ENCODE results near the gene HMCN1. TPM values are rescaled to one million over a fixed set of nuclear protein-coding genes. Genes with fewer than 3 reads are reported as not detected.

Gene HMCN1
- total and polyA plus RNA-seq, 11 donors: 2.1 to 14.1 (median 5.6) TPM

DNA sequence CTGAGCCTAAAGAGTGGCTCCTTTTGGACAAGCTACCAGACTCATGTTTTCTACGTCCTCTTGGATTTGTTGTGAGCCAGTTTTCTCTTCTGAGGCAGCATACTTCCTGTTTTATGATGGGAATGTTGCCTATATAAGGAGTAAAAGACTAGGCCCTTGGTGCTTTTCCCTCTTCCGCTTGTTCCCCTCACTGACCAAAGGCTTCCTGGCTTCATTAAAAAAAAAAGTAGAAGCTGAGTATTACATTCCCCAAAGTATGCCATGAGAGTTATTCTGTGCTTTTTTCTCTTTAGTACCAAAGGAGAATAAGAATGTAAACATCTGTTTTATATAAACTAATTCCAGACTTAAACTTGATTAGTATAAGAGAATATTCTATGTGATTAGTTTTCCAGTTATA lies 6.5 kb upstream of the HMCN1 start:
- Histone ChIP-seq H3K4me3 (no peak overlapping the region), H3K27ac (no peak overlapping the region), H3K4me1 (no peaks in the 10 kb centered on the region), H3K27me3 (no peaks in the 10 kb centered on the region), H3K9me3 (peaks cover 0 to 23% (median 3%) of the 10 kb centered on the region in 12 donors), H3K36me3 (no peaks in the 10 kb centered on the region)
- DNase-seq: no peak
- ATAC-seq: no peak
- no peak for TF ChIP-seq POLR2A (IDR thresholded peaks at IDR 0.05)
- TF ChIP-seq, protein P1, sequence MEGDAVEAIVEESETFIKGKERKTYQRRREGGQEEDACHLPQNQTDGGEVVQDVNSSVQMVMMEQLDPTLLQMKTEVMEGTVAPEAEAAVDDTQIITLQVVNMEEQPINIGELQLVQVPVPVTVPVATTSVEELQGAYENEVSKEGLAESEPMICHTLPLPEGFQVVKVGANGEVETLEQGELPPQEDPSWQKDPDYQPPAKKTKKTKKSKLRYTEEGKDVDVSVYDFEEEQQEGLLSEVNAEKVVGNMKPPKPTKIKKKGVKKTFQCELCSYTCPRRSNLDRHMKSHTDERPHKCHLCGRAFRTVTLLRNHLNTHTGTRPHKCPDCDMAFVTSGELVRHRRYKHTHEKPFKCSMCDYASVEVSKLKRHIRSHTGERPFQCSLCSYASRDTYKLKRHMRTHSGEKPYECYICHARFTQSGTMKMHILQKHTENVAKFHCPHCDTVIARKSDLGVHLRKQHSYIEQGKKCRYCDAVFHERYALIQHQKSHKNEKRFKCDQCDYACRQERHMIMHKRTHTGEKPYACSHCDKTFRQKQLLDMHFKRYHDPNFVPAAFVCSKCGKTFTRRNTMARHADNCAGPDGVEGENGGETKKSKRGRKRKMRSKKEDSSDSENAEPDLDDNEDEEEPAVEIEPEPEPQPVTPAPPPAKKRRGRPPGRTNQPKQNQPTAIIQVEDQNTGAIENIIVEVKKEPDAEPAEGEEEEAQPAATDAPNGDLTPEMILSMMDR (IDR thresholded peaks at IDR 0.05): no peak
- WGBS, 4 donors: 76 to 86% (median 79%) methylated on average over 2 of the region's 2 CpGs
- intact Hi-C loops (cut with DNase I): no loop called here

DNA sequence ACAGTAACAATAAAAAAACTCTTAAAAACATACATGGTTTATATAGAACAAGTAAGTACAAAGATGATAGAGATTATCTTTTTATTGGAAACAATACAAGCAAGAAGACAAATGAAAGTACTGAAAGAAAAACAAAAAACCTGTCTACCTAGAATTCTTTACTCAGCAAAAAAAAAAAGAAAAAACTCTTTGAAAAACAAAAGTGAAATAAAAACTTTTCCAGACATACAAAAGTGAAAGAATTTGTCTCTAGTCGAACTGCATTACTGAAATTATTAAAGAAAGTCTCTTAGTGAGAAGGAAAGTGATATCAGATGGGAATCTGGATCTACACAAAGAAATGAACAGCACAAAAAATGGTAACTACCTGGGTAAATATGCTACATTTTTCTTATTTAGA lies 2.7 kb upstream of the HMCN1 start:
- ATAC-seq: no peak
- no peaks in the 10 kb centered on the region for H3K36me3 ChIP-seq
- intact Hi-C loops (cut with DNase I): loop anchor here in 2 of 10 donors (10.0 kb wide), 2 partner anchors 73 to 363 kb away; no protein-coding TSS in a partner anchor
- peaks cover 0 to 18% (median 0%) of the 10 kb centered on the region in 12 donors for H3K4me1 ChIP-seq
- WGBS, 4 donors: 61 to 75% (median 66%) methylated on average over 1 of the region's 1 CpG
- H3K27ac ChIP-seq: no peak overlapping the region
- H3K4me3 ChIP-seq: no peak overlapping the region
- TF ChIP-seq, protein P1 (IDR thresholded peaks at IDR 0.05): no peak
- TF ChIP-seq POLR2A (IDR thresholded peaks at IDR 0.05): no peak
- no peak for DNase-seq
- H3K27me3 ChIP-seq: peaks cover 0 to 19% (median 0%) of the 10 kb centered on the region in 9 donors
- H3K9me3 ChIP-seq: peaks cover 0 to 23% (median 3%) of the 10 kb centered on the region in 12 donors

GRCh38 chr1:185732951-185733350 lies 1.2 kb upstream of the HMCN1 start:
- no peak for TF ChIP-seq POLR2A (IDR thresholded peaks at IDR 0.05)
- TF ChIP-seq, protein P1 (IDR thresholded peaks at IDR 0.05): no peak
- Histone ChIP-seq H3K9me3 (peaks cover 0 to 23% (median 3%) of the 10 kb centered on the region in 12 donors), H3K4me1 (peaks cover 0 to 18% (median 0%) of the 10 kb centered on the region in 12 donors), H3K27ac (no peak overlapping the region), H3K27me3 (peaks cover 0 to 25% (median 0%) of the 10 kb centered on the region in 9 donors), H3K4me3 (no peak overlapping the region), H3K36me3 (no peaks in the 10 kb centered on the region)
- DNase-seq (no peak), ATAC-seq (no peak)
- WGBS, 4 donors: 79 to 90% (median 85%) methylated on average over 5 of the region's 5 CpGs
- intact Hi-C loops (cut with DNase I): loop anchor here in 2 of 10 donors (10.0 kb wide), 2 partner anchors 72 to 362 kb away; no protein-coding TSS in a partner anchor

DNA sequence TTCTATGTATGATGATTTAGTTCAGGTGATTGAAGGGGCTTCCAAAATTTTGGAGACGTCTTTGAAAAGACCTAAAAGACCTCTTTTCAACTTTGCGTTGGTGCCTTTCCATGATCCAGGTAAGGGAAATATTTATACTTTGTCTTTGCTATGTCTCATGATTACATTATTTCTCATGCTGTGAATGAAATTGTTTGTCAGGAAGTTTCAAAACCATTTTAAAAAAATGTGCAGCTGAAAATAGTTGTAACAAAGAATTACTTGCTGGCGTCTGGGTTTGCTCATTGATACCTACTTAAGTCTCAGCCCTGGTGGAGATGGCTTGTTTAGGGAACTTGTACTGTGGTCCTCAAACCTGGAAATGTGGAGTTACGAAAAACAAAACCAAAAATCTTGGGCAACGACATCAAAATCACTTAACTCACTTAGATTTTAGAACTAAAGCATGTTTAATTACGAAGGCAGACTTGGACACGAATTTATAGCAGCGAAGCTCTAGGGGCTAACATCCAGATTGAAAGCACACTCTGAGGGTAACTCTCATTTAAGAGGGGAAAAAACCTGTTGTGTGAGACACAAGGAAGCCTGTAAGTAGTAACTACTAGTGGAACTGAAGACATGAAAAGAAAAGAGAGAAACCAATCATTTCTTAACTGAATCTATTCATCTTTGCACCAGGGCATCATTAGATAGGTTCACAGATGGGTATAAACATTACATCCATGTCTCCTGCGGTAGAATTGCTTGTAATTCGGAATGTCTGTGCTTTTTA lies 924 bp downstream of the HMCN1 start:
- ATAC-seq (no peak), DNase-seq (no peak)
- intact Hi-C loops (cut with DNase I): loop anchor here in 2 of 10 donors (10.0 kb wide), 2 partner anchors 70 to 360 kb away; no protein-coding TSS in a partner anchor
- H3K36me3 ChIP-seq: no peaks in the 10 kb centered on the region
- H3K27ac ChIP-seq: peak overlapping the region in 11 of 12 donors; percentile 47 to 84 (median 75)
- H3K27me3 ChIP-seq: peaks cover 0 to 30% (median 0%) of the 10 kb centered on the region in 9 donors
- WGBS, 4 donors: 35 to 49% (median 42%) methylated on average over 10 of the region's 10 CpGs
- H3K4me1 ChIP-seq: peaks cover 0 to 18% (median 0%) of the 10 kb centered on the region in 12 donors
- H3K4me3 ChIP-seq: peak overlapping the region; percentile 34 to 77 (median 62)
- TF ChIP-seq, protein P1 (IDR thresholded peaks at IDR 0.05): no peak
- TF ChIP-seq POLR2A (IDR thresholded peaks at IDR 0.05): no peak
- H3K9me3 ChIP-seq: peaks cover 0 to 23% (median 3%) of the 10 kb centered on the region in 12 donors

All from heart left ventricle (tissue), 16 donors.